ENCODE data around the gene SLCO3A1. TPM values are rescaled to one million over a fixed set of nuclear protein-coding genes. Genes with fewer than 3 reads are reported as not detected.

SLCO3A1 gene
- total and polyA plus RNA-seq, 4 donors: 1.6 to 3.6 (median 2.4) TPM

GRCh38 chr15:92187975-92188374, 334.5 kb downstream of the SLCO3A1 start:
- 71% methylated on average over 4 of the region's 4 CpGs for WGBS
- TF ChIP-seq RXRA (IDR thresholded peaks at IDR 0.05) (no peak), MAX (IDR thresholded peaks at IDR 0.05) (no peak), FOXA1 (IDR thresholded peaks at IDR 0.05) (no peak), REST (IDR thresholded peaks at IDR 0.05) (no peak), NR2F2 (IDR thresholded peaks at IDR 0.05) (no peak), SP1 (IDR thresholded peaks at IDR 0.05) (no peak), ATF3 (IDR thresholded peaks at IDR 0.05) (no peak), HNF4A (conservative IDR thresholded peaks at IDR 0.05) (no peak), EGR1 (IDR thresholded peaks at IDR 0.05; ENCODE audit: low read depth in 2 of 2) (no peak), HNF4G (IDR thresholded peaks at IDR 0.05) (no peak), JUND (IDR thresholded peaks at IDR 0.05) (no peak), RAD21 (IDR thresholded peaks at IDR 0.05) (no peak), TAF1 (conservative IDR thresholded peaks at IDR 0.05) (no peak), FOXA2 (IDR thresholded peaks at IDR 0.05) (no peak), YY1 (IDR thresholded peaks at IDR 0.05) (no peak)
- TF ChIP-seq, protein P1, sequence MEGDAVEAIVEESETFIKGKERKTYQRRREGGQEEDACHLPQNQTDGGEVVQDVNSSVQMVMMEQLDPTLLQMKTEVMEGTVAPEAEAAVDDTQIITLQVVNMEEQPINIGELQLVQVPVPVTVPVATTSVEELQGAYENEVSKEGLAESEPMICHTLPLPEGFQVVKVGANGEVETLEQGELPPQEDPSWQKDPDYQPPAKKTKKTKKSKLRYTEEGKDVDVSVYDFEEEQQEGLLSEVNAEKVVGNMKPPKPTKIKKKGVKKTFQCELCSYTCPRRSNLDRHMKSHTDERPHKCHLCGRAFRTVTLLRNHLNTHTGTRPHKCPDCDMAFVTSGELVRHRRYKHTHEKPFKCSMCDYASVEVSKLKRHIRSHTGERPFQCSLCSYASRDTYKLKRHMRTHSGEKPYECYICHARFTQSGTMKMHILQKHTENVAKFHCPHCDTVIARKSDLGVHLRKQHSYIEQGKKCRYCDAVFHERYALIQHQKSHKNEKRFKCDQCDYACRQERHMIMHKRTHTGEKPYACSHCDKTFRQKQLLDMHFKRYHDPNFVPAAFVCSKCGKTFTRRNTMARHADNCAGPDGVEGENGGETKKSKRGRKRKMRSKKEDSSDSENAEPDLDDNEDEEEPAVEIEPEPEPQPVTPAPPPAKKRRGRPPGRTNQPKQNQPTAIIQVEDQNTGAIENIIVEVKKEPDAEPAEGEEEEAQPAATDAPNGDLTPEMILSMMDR (IDR thresholded peaks at IDR 0.05; ENCODE audit: low read depth, low read length, missing input control): no peak
- TF ChIP-seq, protein P2, sequence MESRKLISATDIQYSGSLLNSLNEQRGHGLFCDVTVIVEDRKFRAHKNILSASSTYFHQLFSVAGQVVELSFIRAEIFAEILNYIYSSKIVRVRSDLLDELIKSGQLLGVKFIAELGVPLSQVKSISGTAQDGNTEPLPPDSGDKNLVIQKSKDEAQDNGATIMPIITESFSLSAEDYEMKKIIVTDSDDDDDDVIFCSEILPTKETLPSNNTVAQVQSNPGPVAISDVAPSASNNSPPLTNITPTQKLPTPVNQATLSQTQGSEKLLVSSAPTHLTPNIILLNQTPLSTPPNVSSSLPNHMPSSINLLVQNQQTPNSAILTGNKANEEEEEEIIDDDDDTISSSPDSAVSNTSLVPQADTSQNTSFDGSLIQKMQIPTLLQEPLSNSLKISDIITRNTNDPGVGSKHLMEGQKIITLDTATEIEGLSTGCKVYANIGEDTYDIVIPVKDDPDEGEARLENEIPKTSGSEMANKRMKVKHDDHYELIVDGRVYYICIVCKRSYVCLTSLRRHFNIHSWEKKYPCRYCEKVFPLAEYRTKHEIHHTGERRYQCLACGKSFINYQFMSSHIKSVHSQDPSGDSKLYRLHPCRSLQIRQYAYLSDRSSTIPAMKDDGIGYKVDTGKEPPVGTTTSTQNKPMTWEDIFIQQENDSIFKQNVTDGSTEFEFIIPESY (IDR thresholded peaks at IDR 0.05): no peak

GRCh38 chr15:92189166-92189565, 335.7 kb downstream of the SLCO3A1 start:
- Histone ChIP-seq H3K27me3 (ENCODE audit: control insufficient read depth in 4 of 4, insufficient read depth in 4 of 4, low read length in 3 of 4) (no peaks in the 10 kb centered on the region), H3K36me3 (ENCODE audit: control insufficient read depth in 4 of 4, insufficient read depth in 3 of 4, low read depth in 1 of 4, low read length in 3 of 4) (no peaks in the 10 kb centered on the region), H3K9ac (ENCODE audit: low read depth in 1 of 2, low read length in 2 of 2) (no peak overlapping the region), H3K27ac (ENCODE audit: low read depth in 1 of 2, low read length in 2 of 2) (no peak overlapping the region), H3K9me3 (ENCODE audit: control insufficient read depth in 4 of 4, low read length in 3 of 4) (no peaks in the 10 kb centered on the region), H3K4me3 (ENCODE audit: low read depth in 1 of 3, low read length in 3 of 3) (no peak overlapping the region), H3K4me1 (ENCODE audit: control insufficient read depth in 4 of 4, insufficient read depth in 4 of 4, low read length in 3 of 4) (no peaks in the 10 kb centered on the region)
- DNase-seq (ENCODE audit: low spot score): no peak
- WGBS: 93% methylated on average over 4 of the region's 4 CpGs
- TF ChIP-seq RAD21 (IDR thresholded peaks at IDR 0.05) (no peak), HNF4A (conservative IDR thresholded peaks at IDR 0.05) (no peak), ATF3 (IDR thresholded peaks at IDR 0.05) (no peak), GABPA (IDR thresholded peaks at IDR 0.05 in 1 of 2, conservative IDR thresholded peaks at IDR 0.05 in 1 of 2) (no peak), YY1 (IDR thresholded peaks at IDR 0.05) (no peak), EGR1 (IDR thresholded peaks at IDR 0.05; ENCODE audit: low read depth in 2 of 2) (no peak), FOXA1 (IDR thresholded peaks at IDR 0.05) (no peak), SP1 (IDR thresholded peaks at IDR 0.05) (no peak), FOXA2 (IDR thresholded peaks at IDR 0.05) (no peak), MAX (IDR thresholded peaks at IDR 0.05) (no peak)
- TF ChIP-seq, protein P2 (IDR thresholded peaks at IDR 0.05): no peak

More at GRCh38 chr15:92187975-92188374, 334.5 kb downstream of the SLCO3A1 start:
- H3K27me3 ChIP-seq (ENCODE audit: control insufficient read depth in 4 of 4, insufficient read depth in 4 of 4, low read length in 3 of 4): no peaks in the 10 kb centered on the region
- H3K9me3 ChIP-seq (ENCODE audit: control insufficient read depth in 4 of 4, low read length in 3 of 4): no peaks in the 10 kb centered on the region
- H3K4me1 ChIP-seq (ENCODE audit: control insufficient read depth in 4 of 4, insufficient read depth in 4 of 4, low read length in 3 of 4): no peaks in the 10 kb centered on the region
- H3K36me3 ChIP-seq (ENCODE audit: control insufficient read depth in 4 of 4, insufficient read depth in 3 of 4, low read depth in 1 of 4, low read length in 3 of 4): no peaks in the 10 kb centered on the region
- no peak overlapping the region for H3K4me3 ChIP-seq (ENCODE audit: low read depth in 1 of 3, low read length in 3 of 3)
- no peak overlapping the region for H3K9ac ChIP-seq (ENCODE audit: low read depth in 1 of 2, low read length in 2 of 2)
- no peak overlapping the region for H3K27ac ChIP-seq (ENCODE audit: low read depth in 1 of 2, low read length in 2 of 2)
- DNase-seq (ENCODE audit: low spot score): no peak
